ENCODE results near the gene GDPD5.

GDPD5 gene

DNA sequence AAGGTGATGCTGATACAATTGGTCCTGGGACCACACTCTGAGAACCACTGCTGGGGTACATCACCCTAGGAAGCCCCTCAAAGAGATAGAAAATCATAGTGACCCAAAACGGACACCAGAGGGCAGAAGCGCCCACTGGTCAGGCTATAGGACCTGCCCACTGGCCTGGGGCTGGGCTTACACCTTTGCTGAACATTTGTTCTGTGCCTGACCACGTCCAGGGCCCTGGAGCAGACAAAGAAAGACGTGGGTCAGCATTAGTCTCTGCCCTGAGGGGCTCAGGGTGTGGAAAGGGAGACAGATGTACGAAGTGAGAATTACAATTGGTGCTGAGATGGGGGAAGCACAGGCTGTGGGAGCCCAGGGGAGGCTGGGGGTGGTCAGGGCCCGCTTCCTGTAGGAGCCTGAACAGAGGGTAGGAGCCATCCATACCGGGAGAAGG is 21.9 kb upstream of the GDPD5 start:
- Histone ChIP-seq H3K36me3 (ENCODE audit: insufficient read depth, insufficient read length, low read length) (no peaks in the 10 kb centered on the region), H3K4me1 (ENCODE audit: insufficient read depth, insufficient read length) (peaks cover 2% of the 10 kb centered on the region), H3K4me3 (ENCODE audit: insufficient read length, low read depth) (no peak overlapping the region), H3K27me3 (ENCODE audit: insufficient read depth, insufficient read length) (no peaks in the 10 kb centered on the region), H3K9ac (ENCODE audit: insufficient read length, low read depth) (no peak overlapping the region), H3K9me3 (ENCODE audit: insufficient read depth, low read length) (no peaks in the 10 kb centered on the region)
- TF ChIP-seq ZNF274 (IDR thresholded peaks at IDR 0.05; ENCODE audit: low read depth, low read length) (no peak), SUZ12 (IDR thresholded peaks at IDR 0.05; ENCODE audit: extremely low read depth, insufficient read depth, insufficient read length) (no peak), YY1 (IDR thresholded peaks at IDR 0.05; ENCODE audit: insufficient read depth, insufficient read length) (no peak)
- no peak for DNase-seq (ENCODE audit: low read depth, low spot score)

DNA sequence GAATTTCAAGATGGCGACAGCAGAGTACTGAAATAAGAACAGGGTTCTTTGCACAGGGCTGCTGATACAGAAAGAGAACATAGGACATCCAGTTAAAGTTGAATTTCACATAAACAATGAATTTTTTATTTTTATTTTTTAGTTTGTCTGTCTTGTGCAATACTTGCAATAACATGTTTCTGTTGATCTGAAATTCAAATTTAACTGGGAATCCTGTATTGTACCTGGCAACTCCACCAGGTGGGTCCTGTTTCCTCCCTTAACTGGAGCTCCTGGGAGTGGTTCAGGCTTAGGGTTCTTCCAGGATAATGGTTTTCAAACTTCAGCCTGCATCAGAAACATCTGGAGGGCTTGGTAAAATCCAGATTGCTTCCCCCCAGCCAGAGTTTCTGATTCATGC is 21.4 kb upstream of the GDPD5 start:
- Histone ChIP-seq H3K9ac (ENCODE audit: insufficient read length, low read depth) (no peak overlapping the region), H3K4me1 (ENCODE audit: insufficient read depth, insufficient read length) (peaks cover 2% of the 10 kb centered on the region), H3K27me3 (ENCODE audit: insufficient read depth, insufficient read length) (no peaks in the 10 kb centered on the region), H3K9me3 (ENCODE audit: insufficient read depth, low read length) (no peaks in the 10 kb centered on the region), H3K36me3 (ENCODE audit: insufficient read depth, insufficient read length, low read length) (no peaks in the 10 kb centered on the region), H3K4me3 (ENCODE audit: insufficient read length, low read depth) (no peak overlapping the region)
- no peak for TF ChIP-seq SUZ12 (IDR thresholded peaks at IDR 0.05; ENCODE audit: extremely low read depth, insufficient read depth, insufficient read length)
- DNase-seq (ENCODE audit: low read depth, low spot score): no peak

DNA sequence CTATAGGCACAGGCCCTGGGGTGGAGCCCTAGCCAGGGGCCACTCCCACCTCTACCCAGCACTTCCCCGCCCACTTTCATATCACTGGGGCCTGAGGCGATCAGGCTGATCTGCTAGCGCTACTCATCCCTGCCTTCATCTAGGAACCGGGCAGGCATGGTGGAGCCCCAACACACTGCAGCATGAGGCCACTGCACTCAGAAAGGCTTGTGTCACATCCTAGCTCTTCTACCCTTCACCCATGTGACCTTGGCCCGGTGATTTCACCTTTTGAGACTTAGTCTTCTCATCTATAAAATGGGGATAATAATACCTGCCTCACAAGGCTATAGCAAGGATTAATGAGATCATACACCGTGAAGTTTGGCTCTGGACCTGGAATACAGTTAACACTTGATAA is 18.1 kb upstream of the GDPD5 start:
- TF ChIP-seq ZNF274 (IDR thresholded peaks at IDR 0.05; ENCODE audit: low read depth, low read length): no peak
- no peak for TF ChIP-seq YY1 (IDR thresholded peaks at IDR 0.05; ENCODE audit: insufficient read depth, insufficient read length)
- TF ChIP-seq SUZ12 (IDR thresholded peaks at IDR 0.05; ENCODE audit: extremely low read depth, insufficient read depth, insufficient read length): no peak
- no peaks in the 10 kb centered on the region for H3K9me3 ChIP-seq (ENCODE audit: insufficient read depth, low read length)
- no peak for DNase-seq (ENCODE audit: low read depth, low spot score)
- no peak overlapping the region for H3K4me3 ChIP-seq (ENCODE audit: insufficient read length, low read depth)
- peaks cover 6% of the 10 kb centered on the region for H3K4me1 ChIP-seq (ENCODE audit: insufficient read depth, insufficient read length)
- no peaks in the 10 kb centered on the region for H3K36me3 ChIP-seq (ENCODE audit: insufficient read depth, insufficient read length, low read length)
- H3K9ac ChIP-seq (ENCODE audit: insufficient read length, low read depth): no peak overlapping the region
- no peaks in the 10 kb centered on the region for H3K27me3 ChIP-seq (ENCODE audit: insufficient read depth, insufficient read length)

DNA sequence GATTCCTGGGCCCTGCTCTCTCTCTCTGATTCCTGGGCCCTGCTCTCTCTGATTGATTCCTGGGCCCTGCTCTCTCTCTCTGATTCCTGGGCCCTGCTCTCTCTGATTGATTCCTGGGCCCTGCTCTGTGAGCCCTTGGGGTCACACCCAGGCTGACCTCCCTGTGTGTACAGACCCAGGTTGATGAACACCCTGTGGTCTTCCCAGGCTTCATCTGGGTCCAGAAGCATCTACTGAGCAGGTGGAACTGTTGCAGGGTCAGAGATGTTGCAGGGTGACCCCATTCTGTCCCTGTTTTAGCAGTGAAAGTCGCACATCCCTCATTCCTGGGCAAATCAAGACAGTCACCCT is 16.3 kb upstream of the GDPD5 start:
- DNase-seq (ENCODE audit: low read depth, low spot score): no peak
- Histone ChIP-seq H3K4me1 (ENCODE audit: insufficient read depth, insufficient read length) (peaks cover 6% of the 10 kb centered on the region), H3K27me3 (ENCODE audit: insufficient read depth, insufficient read length) (no peaks in the 10 kb centered on the region), H3K9ac (ENCODE audit: insufficient read length, low read depth) (no peak overlapping the region), H3K4me3 (ENCODE audit: insufficient read length, low read depth) (no peak overlapping the region), H3K9me3 (ENCODE audit: insufficient read depth, low read length) (no peaks in the 10 kb centered on the region), H3K36me3 (ENCODE audit: insufficient read depth, insufficient read length, low read length) (no peaks in the 10 kb centered on the region)
- no peak for TF ChIP-seq YY1 (IDR thresholded peaks at IDR 0.05; ENCODE audit: insufficient read depth, insufficient read length)
- TF ChIP-seq SUZ12 (IDR thresholded peaks at IDR 0.05; ENCODE audit: extremely low read depth, insufficient read depth, insufficient read length): no peak
- TF ChIP-seq ZNF274 (IDR thresholded peaks at IDR 0.05; ENCODE audit: low read depth, low read length): no peak

DNA sequence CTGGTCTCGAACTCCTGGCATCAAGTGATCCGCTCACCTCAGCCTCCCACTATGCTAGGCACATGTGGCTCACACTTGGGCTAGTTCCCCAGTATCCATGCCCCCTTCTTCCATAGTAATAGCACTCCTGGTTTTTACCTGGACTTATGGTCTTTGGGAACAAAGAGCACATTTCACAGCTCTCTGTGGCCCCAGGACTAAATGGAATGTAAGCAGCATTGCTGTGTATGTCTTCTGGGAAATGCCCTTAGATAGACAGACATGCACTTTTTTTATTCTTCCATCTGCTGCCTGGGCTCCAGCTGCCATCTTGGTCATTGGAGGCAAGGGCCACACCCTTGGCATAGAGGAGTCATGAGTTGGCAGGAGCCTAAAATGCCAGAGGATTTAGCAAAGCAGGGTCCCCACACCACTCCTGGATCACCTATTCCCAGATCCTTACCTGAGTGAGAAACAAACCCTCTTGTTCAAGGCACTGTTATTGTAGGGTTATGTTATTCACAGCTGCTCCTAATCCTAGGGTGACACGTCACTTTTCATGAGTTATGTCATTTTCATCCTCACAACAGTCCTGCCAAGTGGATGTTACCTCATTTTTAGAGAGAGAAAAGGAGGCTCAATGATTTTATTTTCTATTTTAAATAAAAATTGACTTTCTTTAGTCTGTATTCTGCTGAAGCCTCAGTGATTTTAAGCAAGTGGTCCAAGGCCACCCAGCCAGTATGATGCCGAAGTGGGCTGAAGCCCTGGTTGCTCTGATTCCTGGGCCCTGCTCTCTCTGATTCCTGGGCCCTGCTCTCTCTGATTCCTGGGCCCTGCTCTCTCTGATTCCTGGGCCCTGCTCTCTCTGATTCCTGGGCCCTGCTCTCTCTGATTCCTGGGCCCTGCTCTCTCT is 15.7 kb upstream of the GDPD5 start:
- H3K4me3 ChIP-seq (ENCODE audit: insufficient read length, low read depth): no peak overlapping the region
- H3K9me3 ChIP-seq (ENCODE audit: insufficient read depth, low read length): no peaks in the 10 kb centered on the region
- DNase-seq (ENCODE audit: low read depth, low spot score): no peak
- H3K9ac ChIP-seq (ENCODE audit: insufficient read length, low read depth): no peak overlapping the region
- H3K4me1 ChIP-seq (ENCODE audit: insufficient read depth, insufficient read length): peaks cover 7% of the 10 kb centered on the region
- no peaks in the 10 kb centered on the region for H3K36me3 ChIP-seq (ENCODE audit: insufficient read depth, insufficient read length, low read length)
- TF ChIP-seq ZNF274 (IDR thresholded peaks at IDR 0.05; ENCODE audit: low read depth, low read length) (no peak), YY1 (IDR thresholded peaks at IDR 0.05; ENCODE audit: insufficient read depth, insufficient read length) (no peak), SUZ12 (IDR thresholded peaks at IDR 0.05; ENCODE audit: extremely low read depth, insufficient read depth, insufficient read length) (no peak)
- H3K27me3 ChIP-seq (ENCODE audit: insufficient read depth, insufficient read length): no peaks in the 10 kb centered on the region

DNA sequence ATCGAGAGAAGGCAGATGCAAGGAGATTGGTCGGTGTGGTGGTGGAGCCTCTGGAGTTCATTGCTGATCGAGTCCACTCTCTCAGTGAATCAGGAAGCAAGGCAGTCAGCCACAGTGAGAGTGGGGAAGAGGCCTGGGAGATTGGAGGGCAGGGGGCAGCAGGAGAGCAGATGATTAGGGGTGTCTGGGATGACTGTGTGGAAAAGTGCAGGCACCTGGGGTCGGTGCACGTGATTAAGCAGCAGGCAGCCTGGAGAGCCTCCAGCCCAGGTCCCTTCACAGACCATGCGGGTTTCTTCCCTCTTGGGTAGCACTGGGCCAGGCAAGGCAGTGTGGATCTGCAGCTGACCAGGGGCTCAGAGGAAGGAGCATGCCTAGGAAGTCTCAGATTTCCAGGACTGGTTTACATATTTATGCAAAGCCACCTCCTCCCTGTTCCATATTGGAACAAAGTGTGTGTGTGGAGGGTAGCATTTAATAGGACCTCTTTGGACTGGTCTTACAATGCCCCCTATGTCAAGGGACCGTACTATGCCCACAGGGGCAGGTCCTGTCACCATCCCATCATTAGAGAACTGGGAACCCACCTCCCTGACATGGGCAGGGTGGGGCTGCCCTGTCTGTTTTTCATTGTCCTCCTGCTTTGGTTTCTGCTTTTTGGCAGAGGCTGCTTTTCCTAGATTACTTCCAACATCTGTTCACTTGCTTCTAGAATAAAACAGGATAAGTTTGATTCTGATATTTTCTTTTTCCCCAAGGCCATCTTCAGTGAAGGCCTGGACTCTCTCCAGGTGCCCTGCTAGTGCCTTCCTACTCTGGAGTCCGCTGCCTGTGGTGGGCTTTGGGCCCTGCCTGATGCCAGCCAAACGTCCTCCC is 14.0 kb upstream of the GDPD5 start:
- Histone ChIP-seq H3K27me3 (ENCODE audit: insufficient read depth, insufficient read length) (no peaks in the 10 kb centered on the region), H3K9me3 (ENCODE audit: insufficient read depth, low read length) (no peaks in the 10 kb centered on the region), H3K9ac (ENCODE audit: insufficient read length, low read depth) (peak overlapping the region; percentile 42), H3K4me3 (ENCODE audit: insufficient read length, low read depth) (no peak overlapping the region), H3K36me3 (ENCODE audit: insufficient read depth, insufficient read length, low read length) (no peaks in the 10 kb centered on the region), H3K4me1 (ENCODE audit: insufficient read depth, insufficient read length) (peaks cover 7% of the 10 kb centered on the region)
- TF ChIP-seq ZNF274 (IDR thresholded peaks at IDR 0.05; ENCODE audit: low read depth, low read length): no peak
- TF ChIP-seq YY1 (IDR thresholded peaks at IDR 0.05; ENCODE audit: insufficient read depth, insufficient read length): no peak
- TF ChIP-seq SUZ12 (IDR thresholded peaks at IDR 0.05; ENCODE audit: extremely low read depth, insufficient read depth, insufficient read length): no peak
- DNase-seq (ENCODE audit: low read depth, low spot score): no peak

All from NT2/D1 (cell line).